Peyer's patch (tissue), 4 donors: Measurements from ENCODE around the gene WWOX.

ENCODE experiments used
- CTCF ChIP-seq, 6 experiments: fragments of 450-650 bp in 4 of 6; fragments of 200-600 bp in 2 of 6; sonication (generic) in 1 of 6; IDR thresholded peaks; one replicate each; pipeline ENCODE4 v1.5.1; 2017 to 2019; ENCODE audit warnings: antibody characterized with exemption in 6 of 6, mild to moderate bottlenecking in 3 of 6, moderate library complexity in 1 of 6
- POLR2A ChIP-seq, 2 donors: fragments of 450-650 bp; IDR thresholded peaks; one replicate each; pipeline ENCODE4 v1.5.1; 2017; ENCODE audit warnings: antibody characterized with exemption in 2 of 2, mild to moderate bottlenecking in 2 of 2, moderate library complexity in 2 of 2

- TF ChIP-seq CTCF (IDR thresholded peaks at IDR 0.05): no peak
- no peak for TF ChIP-seq POLR2A (IDR thresholded peaks at IDR 0.05)
These were observed 687.2 kb downstream of the WWOX start for GRCh38 chr16:78786635-78787034.
